Kidney (tissue), 14 donors: ENCODE results near the gene DENND4A. TPM values are rescaled to one million over a fixed set of nuclear protein-coding genes. Genes with fewer than 3 reads are reported as not detected.
"Not testable (repeated sequence)": the region's sequence is repeated elsewhere in the genome, so short reads cannot be mapped to it uniquely, and the experiment has no call there.

Experiments
- DNase-seq, 5 donors: peaks; one replicate each; pipeline ENCODE4 v3.0.0-alpha.2; 2013 to 2020
- FAIRE-seq: peaks from 2 replicates; lab custom pipeline; 2012; peaks lifted over from hg19 to GRCh38; lab: Jason Lieb, UNC
- H3K27ac ChIP-seq, 2 donors: one replicate each; pipeline ENCODE4 v1.7.0; 2013; ENCODE audit warnings: low read depth in 2 of 2, low read length in 2 of 2, inconsistent platforms in 1 of 2
- H3K27me3 ChIP-seq: one replicate; pipeline ENCODE4 v1.7.1; 2013; ENCODE audit warnings: low read length, inconsistent platforms; ENCODE audit not compliant: control insufficient read depth, insufficient read depth
- H3K36me3 ChIP-seq, 3 donors: one replicate each; pipeline versions ENCODE4 v1.7.0 to v1.7.1; 2013; ENCODE audit warnings: low read length in 3 of 3, control low read depth in 1 of 3, inconsistent platforms in 1 of 3; ENCODE audit not compliant: insufficient read depth in 3 of 3, control insufficient read depth in 2 of 3
- H3K4me1 ChIP-seq, 3 donors: one replicate each; pipeline versions ENCODE4 v1.7.0 to v1.7.1; 2013; ENCODE audit warnings: low read length in 3 of 3, inconsistent platforms in 1 of 3, low read depth in 1 of 3; ENCODE audit not compliant: control insufficient read depth in 2 of 3, insufficient read depth in 2 of 3
- H3K4me3 ChIP-seq, 3 donors: one replicate each; pipeline versions ENCODE4 v1.7.0 to v1.8.1; 2013; ENCODE audit warnings: low read length in 3 of 3, control low read depth in 1 of 3, inconsistent platforms in 1 of 3
- H3K9ac ChIP-seq, 3 donors: one replicate each; pipeline versions ENCODE4 v1.7.0 to v1.7.1; 2013; ENCODE audit warnings: low read length in 3 of 3, control low read depth in 1 of 3, inconsistent platforms in 1 of 3
- H3K9me3 ChIP-seq, 3 donors: one replicate each; pipeline versions ENCODE4 v1.7.0 to v1.7.1; 2013; ENCODE audit warnings: low read length in 3 of 3, control low read depth in 1 of 3, inconsistent platforms in 1 of 3; ENCODE audit not compliant: control insufficient read depth in 2 of 3, insufficient read depth in 1 of 3
- CTCF ChIP-seq: IDR thresholded peaks from 3 replicates; pipeline ENCODE4 v1.5.1; 2012; ENCODE audit warnings: mild to moderate bottlenecking, moderate library complexity, borderline replicate concordance; ENCODE audit not compliant: insufficient read depth; ENCODE audit errors: extremely low read depth
- intact Hi-C: fragments of 100-400 bp; cut with DNase I; formaldehyde crosslinking; loops from one replicate; pipeline ENCODE4 v1.11.1; 2022
- polyA plus RNA-seq: library from polyadenylated mRNA; stranded (reverse); fragments of 350-450 nt; fragmentation: Illumina TruSeq; extraction: RNeasy Lipid Tissue Mini Kit (QIAGEN cat#74804); gene quantifications from one replicate; pipeline ENCODE4 v1.2.3, GENCODE V29; 2014; ENCODE audit warnings: low read depth, low replicate concordance; ENCODE audit not compliant: insufficient read depth
- total RNA-seq: library from RNA; stranded (reverse); fragmentation: NEBNext Ultra II Directional; extraction: Animal tissue kit (Norgen Biotek cat#: 25700); gene quantifications from one replicate; pipeline ENCODE4 v1.2.1, GENCODE V29; 2021
- donor health status: control.
- donor health status: control.
- donor health status: control.
- donor health status: control.
- donor health status: control.
- donor health status: DM: yes; HTN: yes; CAD: no.
- donor health status: Normal renal cell carcinoma (clear cell type).

DENND4A gene
- total and polyA plus RNA-seq, 2 donors from 2014 or later, result 8.6 to 35.9 TPM

GRCh38 chr15:65743637-65744252 is 48.3 kb downstream of the DENND4A start:
- intact Hi-C loops, result no loop called here
- FAIRE-seq, result no peak

DNA sequence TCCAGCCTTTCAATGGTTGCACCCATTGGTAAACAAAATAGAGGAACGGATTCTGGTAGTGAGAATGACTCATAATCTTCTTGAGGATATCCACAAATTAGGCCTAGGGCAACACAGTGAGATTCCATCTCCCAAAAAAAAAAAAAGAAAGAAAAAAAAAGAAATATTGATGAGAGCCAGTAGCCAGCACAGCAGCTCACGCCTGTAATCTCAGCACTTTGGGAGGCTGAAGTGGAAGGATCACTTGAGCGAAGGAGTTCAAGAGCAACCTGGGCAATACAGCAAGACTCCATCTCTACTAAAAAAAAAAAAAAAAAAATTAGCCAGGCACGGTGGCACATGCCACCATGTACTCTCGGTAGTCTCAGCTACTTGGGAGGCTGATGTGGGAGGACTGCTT is 51.9 kb downstream of the DENND4A start:
- DNase-seq (no peak), FAIRE-seq (no peak)
- Histone ChIP-seq H3K27me3 (no peaks in the 10 kb centered on the region), H3K27ac (no peak overlapping the region), H3K4me1 (no peaks in the 10 kb centered on the region), H3K4me3 (no peak overlapping the region), H3K9ac (no peak overlapping the region), H3K36me3 (peaks cover 0 to 7% (median 2%) of the 10 kb centered on the region in 3 donors), H3K9me3 (no peaks in the 10 kb centered on the region)
- intact Hi-C loops, result no loop called here
- no peak for TF ChIP-seq CTCF

More at GRCh38 chr15:65743637-65744252, 48.3 kb downstream of the DENND4A start:
- DNase-seq, result no peak
- H3K4me3 ChIP-seq, result no peak overlapping the region
- no peaks in the 10 kb centered on the region for H3K27me3 ChIP-seq
- no peak overlapping the region for H3K27ac ChIP-seq
- no peaks in the 10 kb centered on the region for H3K4me1 ChIP-seq
- no peaks in the 10 kb centered on the region for H3K9me3 ChIP-seq
- no peak overlapping the region for H3K9ac ChIP-seq
- no peak for TF ChIP-seq CTCF
- no peaks in the 10 kb centered on the region for H3K36me3 ChIP-seq

DNA sequence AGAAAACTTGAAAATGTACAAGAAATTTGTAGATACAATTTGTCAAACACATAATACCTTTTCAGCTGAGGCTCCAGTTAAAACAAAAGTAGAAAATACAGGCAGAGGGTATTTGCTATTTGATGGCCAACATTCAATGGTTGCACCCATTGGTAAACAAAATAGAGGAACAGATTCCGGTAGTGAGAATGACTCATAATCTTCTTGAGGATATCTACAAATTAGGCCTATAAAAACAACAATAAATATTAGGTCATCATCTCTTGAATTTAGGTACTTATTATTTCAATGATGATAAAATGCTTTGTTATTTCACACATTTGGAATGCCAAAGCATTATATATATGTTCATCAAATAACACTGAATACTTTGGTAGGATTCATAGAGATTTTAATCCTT is 53.4 kb downstream of the DENND4A start:
- intact Hi-C loops, result no loop called here
- TF ChIP-seq CTCF, result no peak
- H3K27ac ChIP-seq, result no peak overlapping the region
- peaks cover 0 to 7% (median 2%) of the 10 kb centered on the region in 3 donors for H3K36me3 ChIP-seq
- H3K9me3 ChIP-seq, result no peaks in the 10 kb centered on the region
- no peaks in the 10 kb centered on the region for H3K27me3 ChIP-seq
- H3K4me3 ChIP-seq, result no peak overlapping the region
- DNase-seq, result no peak
- H3K4me1 ChIP-seq, result no peaks in the 10 kb centered on the region
- no peak for FAIRE-seq
- no peak overlapping the region for H3K9ac ChIP-seq

DNA sequence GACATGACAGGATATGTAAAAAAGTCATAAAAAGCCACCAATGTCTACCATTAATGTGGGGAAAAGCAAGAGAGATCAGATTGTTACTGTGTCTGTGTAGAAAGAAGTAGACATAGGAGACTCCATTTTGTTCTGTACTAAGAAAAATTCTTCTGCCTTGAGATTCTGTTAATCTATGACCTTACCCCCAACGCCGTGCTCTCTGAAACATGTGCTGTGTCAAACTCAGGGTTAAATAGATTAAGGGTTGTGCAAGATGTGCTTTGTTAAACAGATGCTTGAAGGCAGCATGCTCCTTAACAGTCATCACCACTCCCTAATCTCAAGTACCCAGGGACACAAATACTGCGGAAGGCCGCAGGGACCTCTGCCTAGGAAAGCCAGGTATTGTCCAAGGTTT is 58.5 kb downstream of the DENND4A start:
- H3K27me3 ChIP-seq, intact Hi-C loops, H3K27ac ChIP-seq, H3K4me3 ChIP-seq, DNase-seq, H3K9me3 ChIP-seq, H3K4me1 ChIP-seq, FAIRE-seq, H3K9ac ChIP-seq: not testable (repeated sequence)
- H3K36me3 ChIP-seq, result peaks cover 0 to 12% (median 2%) of the 10 kb centered on the region in 3 donors
